ENCODE results near the gene RPTOR. TPM values are rescaled to one million over a fixed set of nuclear protein-coding genes. Genes with fewer than 3 reads are reported as not detected.

Gene RPTOR
- total and polyA plus RNA-seq, 12 donors = 7.9 to 30.3 (median 25.6) TPM

GRCh38 chr17:80732268-80732667 is 187.6 kb downstream of the RPTOR start:
- peaks cover 0 to 20% (median 0%) of the 10 kb centered on the region in 9 donors for H3K36me3 ChIP-seq

GRCh38 chr17:80737106-80738019 is 192.7 kb downstream of the RPTOR start:
- H3K4me3 ChIP-seq = no peak overlapping the region
- intact Hi-C loops (cut with DNase I) = no loop called here
- no peaks in the 10 kb centered on the region for H3K9me3 ChIP-seq
- H3K36me3 ChIP-seq = peaks cover 0 to 10% (median 0%) of the 10 kb centered on the region in 9 donors
- WGBS, 2 donors = 89 to 90% methylated on average over 17 of the region's 17 CpGs
- peak in 2 of 8 donors; percentile 27 to 56 for ATAC-seq
- no peak for TF ChIP-seq CTCF (IDR thresholded peaks at IDR 0.05)
- peak overlapping the region in 1 of 10 donors; percentile 84 for H3K27ac ChIP-seq
- no peaks in the 10 kb centered on the region for H3K27me3 ChIP-seq
- peaks cover 0 to 18% (median 0%) of the 10 kb centered on the region in 9 donors for H3K4me1 ChIP-seq
- no peak for DNase-seq

More at GRCh38 chr17:80732268-80732667, 187.6 kb downstream of the RPTOR start:
- H3K27ac ChIP-seq = no peak overlapping the region
- DNase-seq (no peak), ATAC-seq (no peak)
- H3K27me3 ChIP-seq = no peaks in the 10 kb centered on the region
- intact Hi-C loops (cut with DNase I) = no loop called here
- peaks cover 0 to 10% (median 0%) of the 10 kb centered on the region in 9 donors for H3K4me1 ChIP-seq
- H3K9me3 ChIP-seq = no peaks in the 10 kb centered on the region
- no peak for TF ChIP-seq CTCF (IDR thresholded peaks at IDR 0.05)
- 93 to 96% methylated on average over 7 of the region's 7 CpGs for WGBS, 2 donors
- no peak overlapping the region for H3K4me3 ChIP-seq

- no peaks in the 10 kb centered on the region for H3K27me3 ChIP-seq
- no peak for TF ChIP-seq CTCF (IDR thresholded peaks at IDR 0.05)
- WGBS, 2 donors = 84 to 85% methylated on average over 17 of the region's 17 CpGs
- H3K4me3 ChIP-seq = peak overlapping the region in 1 of 10 donors; percentile 10
- peaks cover 0 to 14% (median 0%) of the 10 kb centered on the region in 9 donors for H3K36me3 ChIP-seq
- intact Hi-C loops (cut with DNase I) = no loop called here
- peak overlapping the region in 1 of 10 donors; percentile 84 for H3K27ac ChIP-seq
- peaks cover 0 to 19% (median under 1%) of the 10 kb centered on the region in 9 donors for H3K4me1 ChIP-seq
- no peaks in the 10 kb centered on the region for H3K9me3 ChIP-seq
- peak in 1 of 8 donors; percentile 35 for ATAC-seq
- no peak for DNase-seq
Observed at GRCh38 chr17:80738020-80738808, 193.6 kb downstream of the RPTOR start.
